NCI-H1436 treated with DMSO at 0.1 percent for 48 hours (cell line): ENCODE results near the gene EFCAB8.
"Not testable (repeated sequence)": the region's sequence is repeated elsewhere in the genome, so short reads cannot be mapped to it uniquely, and the experiment has no call there.

Experiments used
- DNase-seq: peaks from one replicate; lab custom pipeline; 2025; lab: John Stamatoyannopoulos, UW

Gene EFCAB8

GRCh38 chr20:32959351-32960221 is 100.9 kb downstream of the EFCAB8 start:
- no peak for DNase-seq

GRCh38 chr20:32960222-32960518 is 101.4 kb downstream of the EFCAB8 start:
- no peak for DNase-seq

- no peak for DNase-seq
Measured at GRCh38 chr20:32960849-32961731, 102.4 kb downstream of the EFCAB8 start.

- DNase-seq, result no peak
Measured at GRCh38 chr20:32962053-32962452, 103.3 kb downstream of the EFCAB8 start.

GRCh38 chr20:32962646-32963045 is 103.9 kb downstream of the EFCAB8 start:
- not testable (repeated sequence) for DNase-seq

GRCh38 chr20:32963176-32963575 is 104.5 kb downstream of the EFCAB8 start:
- no peak for DNase-seq

GRCh38 chr20:32964575-32964974 is 105.9 kb downstream of the EFCAB8 start:
- DNase-seq, result no peak

- DNase-seq, result no peak
Measured at GRCh38 chr20:32965115-32965514, 106.4 kb downstream of the EFCAB8 start.

- DNase-seq, result no peak
Measured at GRCh38 chr20:32965581-32966373, 107.1 kb downstream of the EFCAB8 start.

GRCh38 chr20:32966382-32966781 is 107.7 kb downstream of the EFCAB8 start:
- DNase-seq, result no peak

GRCh38 chr20:32966881-32967781 is 108.4 kb downstream of the EFCAB8 start:
- no peak for DNase-seq

GRCh38 chr20:32967961-32968457 is 109.3 kb downstream of the EFCAB8 start:
- DNase-seq, result no peak

GRCh38 chr20:32968478-32969241 is 109.9 kb downstream of the EFCAB8 start:
- no peak for DNase-seq

GRCh38 chr20:32969356-32970114 is 110.8 kb downstream of the EFCAB8 start:
- DNase-seq, result no peak

- no peak for DNase-seq
Measured at GRCh38 chr20:32970115-32970972, 111.6 kb downstream of the EFCAB8 start.

GRCh38 chr20:32970973-32971300 is 112.2 kb downstream of the EFCAB8 start:
- no peak for DNase-seq

GRCh38 chr20:32971703-32972161 is 113.0 kb downstream of the EFCAB8 start:
- DNase-seq, result no peak
